HG03039 (cell line): ENCODE results near the gene CPHXL2.
A peak's percentile ranks its signal among the peaks of the same experiment; 100 is the strongest.

ENCODE experiments used
- ATAC-seq: cut with Tn5 transposase; IDR thresholded peaks from one replicate; pipeline ENCODE4 v1.9.1; 2021; ENCODE audit warnings: mild to moderate bottlenecking, moderate library complexity; ENCODE audit not compliant: unreplicated experiment

Gene CPHXL2

GRCh38 chr16:75644240-75645012 lies 32.4 kb downstream of the CPHXL2 start:
- ATAC-seq = no peak

- ATAC-seq = no peak
These were observed 36.2 kb downstream of the CPHXL2 start for GRCh38 chr16:75640598-75640997.

GRCh38 chr16:75635036-75635435 lies 41.8 kb downstream of the CPHXL2 start:
- no peak for ATAC-seq

- ATAC-seq = no peak
These were observed 44.0 kb downstream of the CPHXL2 start for GRCh38 chr16:75632857-75633256.

- no peak for ATAC-seq
These were observed 46.8 kb downstream of the CPHXL2 start for GRCh38 chr16:75630052-75630451.

GRCh38 chr16:75629132-75629531 lies 47.7 kb downstream of the CPHXL2 start:
- ATAC-seq = no peak

GRCh38 chr16:75628351-75628750 lies 48.5 kb downstream of the CPHXL2 start:
- no peak for ATAC-seq

GRCh38 chr16:75627851-75628250 lies 49.0 kb downstream of the CPHXL2 start:
- ATAC-seq = no peak

GRCh38 chr16:75626806-75627205 lies 50.0 kb downstream of the CPHXL2 start:
- no peak for ATAC-seq

GRCh38 chr16:75624921-75625334 lies 51.9 kb downstream of the CPHXL2 start:
- ATAC-seq = no peak

- peak; percentile 88 for ATAC-seq
These were observed 53.8 kb downstream of the CPHXL2 start, which contains the start of gene ADAT1 for GRCh38 chr16:75622761-75623605. Gene ADAT1 (minus strand): TSS chr16:75623281. CDS start chr16:75620799, 2,482 bp downstream.

- no peak for ATAC-seq
These were observed 55.7 kb downstream of the CPHXL2 start for GRCh38 chr16:75621170-75621477.

- no peak for ATAC-seq
These were observed 56.3 kb downstream of the CPHXL2 start for GRCh38 chr16:75620326-75621169.

- no peak for ATAC-seq
These were observed 58.0 kb downstream of the CPHXL2 start for GRCh38 chr16:75618780-75619179.

- no peak for ATAC-seq
These were observed 59.7 kb downstream of the CPHXL2 start for GRCh38 chr16:75617121-75617520.

GRCh38 chr16:75616521-75617010 lies 60.2 kb downstream of the CPHXL2 start:
- peak; percentile 55 for ATAC-seq

GRCh38 chr16:75615619-75616018 lies 61.2 kb downstream of the CPHXL2 start:
- ATAC-seq = no peak

- ATAC-seq = no peak
These were observed 62.5 kb downstream of the CPHXL2 start for GRCh38 chr16:75614066-75614897.
